Vagina (tissue), 2 donors: ENCODE results near the gene CHST5.

ENCODE experiments used
- POLR2A ChIP-seq, 2 donors: fragments of 450-650 bp; IDR thresholded peaks; one replicate each; pipeline ENCODE4 v1.6.1; 2017; ENCODE audit warnings: antibody characterized with exemption in 2 of 2, mild to moderate bottlenecking in 2 of 2, moderate library complexity in 2 of 2
- TF ChIP-seq, protein P1 (sequence below), 3 experiments: fragments of 450-650 bp in 2 of 3; fragments of 200-600 bp in 1 of 3; sonication (generic) in 1 of 3; IDR thresholded peaks; one replicate each; pipeline ENCODE4 v1.5.1; 2017 to 2019; ENCODE audit warnings: antibody characterized with exemption in 3 of 3, mild to moderate bottlenecking in 2 of 3, moderate library complexity in 2 of 3

DNA sequence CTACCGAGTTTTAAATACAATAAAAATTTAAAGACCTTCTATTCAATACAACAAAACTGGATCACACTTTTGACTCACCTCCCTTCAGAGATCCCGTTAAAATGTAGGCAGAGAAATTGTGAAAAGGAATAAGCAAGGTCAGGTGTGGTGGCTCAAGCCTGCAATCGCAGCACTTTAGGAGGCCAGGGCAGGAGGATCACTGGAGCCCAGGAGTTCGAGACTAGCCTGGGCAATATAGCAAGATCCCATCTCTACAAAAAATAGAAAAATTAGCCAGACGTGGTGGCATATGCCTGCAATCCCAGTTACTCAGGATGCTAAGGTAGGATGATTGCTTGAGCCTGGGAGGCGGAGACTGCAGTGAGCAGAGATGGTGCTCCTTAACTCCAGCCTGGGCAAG, 16.7 kb downstream of the CHST5 start:
- TF ChIP-seq, protein P1, sequence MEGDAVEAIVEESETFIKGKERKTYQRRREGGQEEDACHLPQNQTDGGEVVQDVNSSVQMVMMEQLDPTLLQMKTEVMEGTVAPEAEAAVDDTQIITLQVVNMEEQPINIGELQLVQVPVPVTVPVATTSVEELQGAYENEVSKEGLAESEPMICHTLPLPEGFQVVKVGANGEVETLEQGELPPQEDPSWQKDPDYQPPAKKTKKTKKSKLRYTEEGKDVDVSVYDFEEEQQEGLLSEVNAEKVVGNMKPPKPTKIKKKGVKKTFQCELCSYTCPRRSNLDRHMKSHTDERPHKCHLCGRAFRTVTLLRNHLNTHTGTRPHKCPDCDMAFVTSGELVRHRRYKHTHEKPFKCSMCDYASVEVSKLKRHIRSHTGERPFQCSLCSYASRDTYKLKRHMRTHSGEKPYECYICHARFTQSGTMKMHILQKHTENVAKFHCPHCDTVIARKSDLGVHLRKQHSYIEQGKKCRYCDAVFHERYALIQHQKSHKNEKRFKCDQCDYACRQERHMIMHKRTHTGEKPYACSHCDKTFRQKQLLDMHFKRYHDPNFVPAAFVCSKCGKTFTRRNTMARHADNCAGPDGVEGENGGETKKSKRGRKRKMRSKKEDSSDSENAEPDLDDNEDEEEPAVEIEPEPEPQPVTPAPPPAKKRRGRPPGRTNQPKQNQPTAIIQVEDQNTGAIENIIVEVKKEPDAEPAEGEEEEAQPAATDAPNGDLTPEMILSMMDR (IDR thresholded peaks at IDR 0.05): no peak
- no peak for TF ChIP-seq POLR2A (IDR thresholded peaks at IDR 0.05)
